Adrenal gland (tissue), 12 donors: Measurements from ENCODE around the gene SMYD1. TPM values are rescaled to one million over a fixed set of nuclear protein-coding genes. Genes with fewer than 3 reads are reported as not detected.

Source experiments
- DNase-seq, 7 donors: peaks; one replicate each; pipeline ENCODE4 v3.0.0-alpha.2; 2019 to 2020
- H3K27ac ChIP-seq, 5 donors: fragments of 200-600 bp; sonication (generic) in 4 of 5; 1 replicate in 3 of 5; 2 replicates in 2 of 5; pipeline versions ENCODE4 v1.5.1 to v1.8.0; 2016 to 2020; ENCODE audit warnings: mild to moderate bottlenecking in 1 of 5
- H3K27me3 ChIP-seq: fragments of 200-600 bp; 2 replicates; pipeline ENCODE4 v1.8.0; 2021
- H3K36me3 ChIP-seq, 2 donors: fragments of 200-600 bp; replicated peaks in 1 of 2; 1 replicate in 1 of 2; 2 replicates in 1 of 2; pipeline versions ENCODE4 v1.5.1 to v1.8.0; 2018 to 2022
- H3K4me1 ChIP-seq, 2 donors: fragments of 200-600 bp; replicated peaks in 1 of 2; 1 replicate in 1 of 2; 2 replicates in 1 of 2; pipeline versions ENCODE4 v1.5.1 to v1.8.0; 2018 to 2021
- H3K4me3 ChIP-seq, 4 donors: fragments of 200-600 bp; sonication (generic) in 3 of 4; one replicate each; pipeline ENCODE4 v1.5.1; 2016 to 2018
- H3K9me3 ChIP-seq, 3 donors: fragments of 200-600 bp; sonication (generic) in 1 of 3; replicated peaks in 1 of 3; 1 replicate in 2 of 3; 2 replicates in 1 of 3; pipeline versions ENCODE4 v1.5.1 to v1.8.0; 2016 to 2021
- POLR2A ChIP-seq, 2 donors: fragments of 450-650 bp; IDR thresholded peaks; one replicate each; pipeline ENCODE4 v1.6.1; 2017; ENCODE audit warnings: antibody characterized with exemption in 2 of 2, mild to moderate bottlenecking in 2 of 2, moderate library complexity in 1 of 2
- WGBS, 4 donors: extraction: QIAGEN DNeasy Blood & Tissue Kit in 2 of 4; methylation state at CpG; one replicate each; pipeline versions ENCODE4 v1.1.5 to v1.1.7; 2013 to 2017; 5-methylcytosine and 5-hydroxymethylcytosine counted together
- intact Hi-C, 2 donors: fragments of 100-400 bp; cut with DNase I; formaldehyde crosslinking; loops; one replicate each; pipeline versions ENCODE4 v1.14.1 to v1.15.0; 2022 to 2023
- microRNA-seq, 3 donors: library from miRNA; unstranded; fragments of <30 nt; microRNA quantifications; one replicate each; pipeline ENCODE4, GENCODE V29; 2017 to 2020
- polyA plus RNA-seq, 3 donors: library from polyadenylated mRNA; stranded (reverse); fragments of 200-250 nt in 2 of 3; fragments of 350-450 nt in 1 of 3; fragmentation: Illumina TruSeq in 1 of 3; extraction: RNeasy Lipid Tissue Mini Kit (QIAGEN cat#74804) in 1 of 3; gene quantifications; one replicate each; pipeline ENCODE4 v1.2.3, GENCODE V29; 2013 to 2014
- small RNA-seq, 2 donors: library from RNA; depleted of rRNA; stranded (forward); fragments of <200 nt; gene quantifications; one replicate each; pipeline ENCODE3, GENCODE V24; 2016
- total RNA-seq, 9 donors: library from RNA; depleted of rRNA in 4 of 9; stranded (reverse); fragments of >200 nt in 4 of 9; fragments of 120-200 nt in 1 of 9; fragmentation: NEBNext Ultra II Directional in 1 of 9; extraction: Animal tissue kit (Norgen Biotek cat#: 25700) in 1 of 9; gene quantifications; one replicate each; pipeline versions ENCODE4 v1.1.0 to v1.2.4, GENCODE V29; 2013 to 2023
- TF ChIP-seq, protein P1 (sequence below), 6 experiments: fragments of 450-650 bp in 4 of 6; fragments of 200-600 bp in 2 of 6; sonication (generic) in 1 of 6; IDR thresholded peaks; 1 replicate in 5 of 6; 2 replicates in 1 of 6; pipeline versions ENCODE4 v1.5.1 to v1.8.0; 2016 to 2021; ENCODE audit warnings: antibody characterized with exemption in 6 of 6, mild to moderate bottlenecking in 2 of 6, moderate library complexity in 1 of 6
- donor health status: healthy with polysubstance abuse.
- donor health status: Bipolar disorder and iron deficiency.
- donor health status: DM: yes; HTN: yes; CAD: no.
- donor health status: DM: no; HTN: no; CAD: no.
- donor health status: DM: no; HTN: no; CAD: no.
- donor health status: DM: yes; HTN: yes; CAD: no.

The SMYD1 gene
- total and polyA plus RNA-seq, 12 donors = under 0.01 to 0.34 (median 0.07) TPM; not detected in 8

DNA sequence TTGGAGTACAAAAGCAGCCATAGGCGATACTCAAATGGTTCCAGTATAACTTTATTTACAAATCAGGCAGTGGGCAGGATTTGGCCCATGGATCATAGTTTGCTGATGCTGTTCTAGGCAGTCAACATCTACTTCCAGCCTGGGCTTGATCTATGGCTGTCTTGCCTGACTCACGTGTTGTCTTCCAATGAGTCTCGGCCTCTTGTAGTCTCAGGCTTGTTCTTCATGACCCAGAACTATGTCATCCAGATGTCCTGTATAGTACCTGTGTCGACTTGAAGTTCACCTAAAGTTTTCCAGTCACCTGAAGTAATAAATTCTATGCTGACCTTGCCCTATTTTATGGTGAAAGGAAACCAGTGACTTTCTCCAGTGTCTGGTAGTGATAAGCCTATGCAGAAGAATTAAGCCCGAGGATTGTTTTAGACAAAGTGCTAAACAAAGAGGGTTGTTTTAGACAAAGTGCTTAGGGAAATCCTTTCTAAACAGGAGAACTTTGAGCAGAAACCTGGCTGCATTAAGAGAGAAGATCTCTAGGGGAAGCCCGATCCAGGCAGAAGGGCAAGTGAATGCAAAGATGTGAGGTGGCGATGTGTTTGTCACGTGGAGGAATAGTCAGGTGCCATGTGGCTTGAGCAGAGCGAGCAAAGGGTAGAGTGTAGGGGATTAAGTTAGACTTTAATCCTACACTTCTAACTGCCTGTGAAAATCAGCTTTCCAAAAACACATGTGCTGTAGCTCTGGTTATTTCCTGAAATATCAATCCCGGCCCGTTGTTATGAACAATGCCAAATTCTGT lies 94.0 kb downstream of the SMYD1 start:
- WGBS, 4 donors = 76 to 82% (median 81%) methylated on average over 9 to 11 of the region's 11 CpGs
- H3K27ac ChIP-seq = no peak overlapping the region
- TF ChIP-seq, protein P1, sequence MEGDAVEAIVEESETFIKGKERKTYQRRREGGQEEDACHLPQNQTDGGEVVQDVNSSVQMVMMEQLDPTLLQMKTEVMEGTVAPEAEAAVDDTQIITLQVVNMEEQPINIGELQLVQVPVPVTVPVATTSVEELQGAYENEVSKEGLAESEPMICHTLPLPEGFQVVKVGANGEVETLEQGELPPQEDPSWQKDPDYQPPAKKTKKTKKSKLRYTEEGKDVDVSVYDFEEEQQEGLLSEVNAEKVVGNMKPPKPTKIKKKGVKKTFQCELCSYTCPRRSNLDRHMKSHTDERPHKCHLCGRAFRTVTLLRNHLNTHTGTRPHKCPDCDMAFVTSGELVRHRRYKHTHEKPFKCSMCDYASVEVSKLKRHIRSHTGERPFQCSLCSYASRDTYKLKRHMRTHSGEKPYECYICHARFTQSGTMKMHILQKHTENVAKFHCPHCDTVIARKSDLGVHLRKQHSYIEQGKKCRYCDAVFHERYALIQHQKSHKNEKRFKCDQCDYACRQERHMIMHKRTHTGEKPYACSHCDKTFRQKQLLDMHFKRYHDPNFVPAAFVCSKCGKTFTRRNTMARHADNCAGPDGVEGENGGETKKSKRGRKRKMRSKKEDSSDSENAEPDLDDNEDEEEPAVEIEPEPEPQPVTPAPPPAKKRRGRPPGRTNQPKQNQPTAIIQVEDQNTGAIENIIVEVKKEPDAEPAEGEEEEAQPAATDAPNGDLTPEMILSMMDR (IDR thresholded peaks at IDR 0.05) = no peak
- no peak for TF ChIP-seq POLR2A (IDR thresholded peaks at IDR 0.05)

More for the DNA sequence above, 94.0 kb downstream of the SMYD1 start:
- H3K4me1 ChIP-seq = no peaks in the 10 kb centered on the region
- H3K4me3 ChIP-seq = no peak overlapping the region
- no peaks in the 10 kb centered on the region for H3K9me3 ChIP-seq
- intact Hi-C loops = loop anchor here (2.0 to 5.0 kb wide), 2 partner anchors 103 to 104 kb away; partner anchors contain the start of gene KRCC1 (in 1 of the 2)
- no peaks in the 10 kb centered on the region for H3K36me3 ChIP-seq
- H3K27me3 ChIP-seq = no peaks in the 10 kb centered on the region
- DNase-seq = no peak

Small RNA genes lying within 50 kb of the gene (microRNA-seq; reads per million reads assigned to microRNA genes)
- gene MIR4780 = 0 reads per million in 3 donors

Small RNA genes lying within 50 kb of the gene (small RNA-seq; reads per million reads assigned to genes)
- gene MIR4780 = 0 reads per million in 2 donors

Other genes starting within 250 kb of the SMYD1 start
- gene RGPD2, start 242.0 kb upstream of the SMYD1 start, total RNA-seq = 1 to 10 TPM in 6 of 9 donors, under 1 TPM in 2, not detected in 1; 0.72 to 5.9 (median 2.0) TPM
- gene RGPD2, start 242.0 kb upstream of the SMYD1 start, polyA plus RNA-seq = 1 to 10 TPM in 2 of 3 donors, under 1 TPM in 1; 0.70 to 6.7 (median 1.6) TPM
- gene RNU2-63P, start 51.3 kb upstream of the SMYD1 start, total RNA-seq = 10 to 100 TPM in 2 of 9 donors, 1 to 10 TPM in 1, not detected in 6; 4.9 to 45.8 (median 15.2) TPM
- not detected for gene RNU2-63P, start 51.3 kb upstream of the SMYD1 start, polyA plus RNA-seq
- gene KRCC1, start 12.0 kb upstream of the SMYD1 start, total RNA-seq = 10 to 100 TPM; 12.0 to 26.6 (median 19.2) TPM
- 10 to 100 TPM; 20.5 to 40.2 (median 29.0) TPM for gene KRCC1, start 12.0 kb upstream of the SMYD1 start, polyA plus RNA-seq
- under 1 TPM in 2 of 9 donors, not detected in 7; 0.43 to 0.84 TPM for gene FABP1, start 60.2 kb downstream of the SMYD1 start, total RNA-seq
- gene FABP1, start 60.2 kb downstream of the SMYD1 start, polyA plus RNA-seq = 1 to 10 TPM; 1.0 to 4.9 (median 4.0) TPM
- 10 to 100 TPM in 8 of 9 donors, under 1 TPM in 1; 0.34 to 64.1 (median 36.6) TPM for gene THNSL2, start 102.5 kb downstream of the SMYD1 start, total RNA-seq
- gene THNSL2, start 102.5 kb downstream of the SMYD1 start, polyA plus RNA-seq = 10 to 100 TPM; 22.6 to 79.7 (median 34.8) TPM